GM12874 (cell line): ENCODE data around the gene RFC5.

Experiments used
- CTCF ChIP-seq: IDR thresholded peaks from 2 replicates; pipeline ENCODE4 v1.5.1; 2011; ENCODE audit warnings: low read depth, mild to moderate bottlenecking, control low read depth, low read length, moderate library complexity; ENCODE audit not compliant: insufficient read depth

The RFC5 gene

GRCh38 chr12:118020036-118020435 lies 3.5 kb downstream of the RFC5 start:
- no peak for TF ChIP-seq CTCF

GRCh38 chr12:118022728-118023109 lies 6.2 kb downstream of the RFC5 start:
- no peak for TF ChIP-seq CTCF

GRCh38 chr12:118023301-118023860 lies 6.9 kb downstream of the RFC5 start:
- no peak for TF ChIP-seq CTCF

GRCh38 chr12:118025168-118025567 lies 8.7 kb downstream of the RFC5 start:
- TF ChIP-seq CTCF, result no peak

GRCh38 chr12:118029166-118029565 lies 12.7 kb downstream of the RFC5 start:
- no peak for TF ChIP-seq CTCF

- no peak for TF ChIP-seq CTCF
Measured at GRCh38 chr12:118032188-118032587, 15.7 kb downstream of the RFC5 start.

GRCh38 chr12:118033323-118033722 lies 16.8 kb downstream of the RFC5 start:
- no peak for TF ChIP-seq CTCF

GRCh38 chr12:118033902-118034301 lies 17.4 kb downstream of the RFC5 start:
- TF ChIP-seq CTCF, result no peak
